Thoracic aorta (tissue), 2 donors: ENCODE results near the gene UBALD1. TPM values are rescaled to one million over a fixed set of nuclear protein-coding genes. Genes with fewer than 3 reads are reported as not detected.

Experiments used
- ATAC-seq: fragments of 150-250 bp; one replicate; pipeline ENCODE4 v1.8.0; 2017; ENCODE audit warnings: low read depth; ENCODE audit not compliant: insufficient number of reproducible peaks, low FRiP score
- DNase-seq: peaks from one replicate; pipeline ENCODE4 v3.0.0-alpha.2; 2020; ENCODE audit warnings: low spot score
- H3K27ac ChIP-seq, 2 donors: fragments of 200-600 bp; sonication (generic); 1 replicate in 1 of 2; 2 replicates in 1 of 2; pipeline ENCODE4 v1.5.1; 2016; ENCODE audit warnings: mild to moderate bottlenecking in 2 of 2, moderate library complexity in 2 of 2
- H3K27me3 ChIP-seq: fragments of 200-600 bp; sonication (generic); replicated peaks from 2 replicates; pipeline ENCODE4 v1.6.0; 2016; ENCODE audit warnings: mild to moderate bottlenecking; ENCODE audit not compliant: insufficient read depth
- H3K36me3 ChIP-seq: fragments of 200-600 bp; sonication (generic); one replicate; pipeline ENCODE4 v1.5.1; 2016
- H3K4me1 ChIP-seq, 2 donors: fragments of 200-600 bp; sonication (generic); 1 replicate in 1 of 2; 2 replicates in 1 of 2; pipeline versions ENCODE4 v1.5.1 to v1.6.0; 2016; ENCODE audit warnings: low read depth in 2 of 2, mild to moderate bottlenecking in 1 of 2; ENCODE audit not compliant: control insufficient read depth in 1 of 2
- H3K4me3 ChIP-seq: fragments of 200-600 bp; sonication (generic); 2 replicates; pipeline ENCODE4 v1.5.1; 2016; ENCODE audit warnings: mild to moderate bottlenecking
- H3K9me3 ChIP-seq: fragments of 200-600 bp; sonication (generic); 2 replicates; pipeline ENCODE4 v1.5.1; 2016
- total RNA-seq, 2 donors: library from RNA; depleted of rRNA; stranded (reverse); fragments of >200 nt; gene quantifications; one replicate each; pipeline versions ENCODE4 v1.1.0 to v1.2.3, GENCODE V29; 2016
- TF ChIP-seq, protein P1 (sequence below): fragments of 200-600 bp; sonication (generic); IDR thresholded peaks from one replicate; pipeline ENCODE4 v1.5.1; 2019; ENCODE audit warnings: antibody characterized with exemption

Gene UBALD1
- total RNA-seq, 2 donors from 2014 or later: 23.8 to 23.9 TPM

GRCh38 chr16:4659363-4660353, 45.0 kb upstream of the UBALD1 start:
- Histone ChIP-seq H3K27me3 (no peaks in the 10 kb centered on the region), H3K36me3 (peaks cover 32% of the 10 kb centered on the region), H3K9me3 (no peaks in the 10 kb centered on the region), H3K27ac (no peak overlapping the region), H3K4me1 (peaks cover 0 to 13% of the 10 kb centered on the region in 2 donors), H3K4me3 (no peak overlapping the region)
- ATAC-seq: no peak
- TF ChIP-seq, protein P1, sequence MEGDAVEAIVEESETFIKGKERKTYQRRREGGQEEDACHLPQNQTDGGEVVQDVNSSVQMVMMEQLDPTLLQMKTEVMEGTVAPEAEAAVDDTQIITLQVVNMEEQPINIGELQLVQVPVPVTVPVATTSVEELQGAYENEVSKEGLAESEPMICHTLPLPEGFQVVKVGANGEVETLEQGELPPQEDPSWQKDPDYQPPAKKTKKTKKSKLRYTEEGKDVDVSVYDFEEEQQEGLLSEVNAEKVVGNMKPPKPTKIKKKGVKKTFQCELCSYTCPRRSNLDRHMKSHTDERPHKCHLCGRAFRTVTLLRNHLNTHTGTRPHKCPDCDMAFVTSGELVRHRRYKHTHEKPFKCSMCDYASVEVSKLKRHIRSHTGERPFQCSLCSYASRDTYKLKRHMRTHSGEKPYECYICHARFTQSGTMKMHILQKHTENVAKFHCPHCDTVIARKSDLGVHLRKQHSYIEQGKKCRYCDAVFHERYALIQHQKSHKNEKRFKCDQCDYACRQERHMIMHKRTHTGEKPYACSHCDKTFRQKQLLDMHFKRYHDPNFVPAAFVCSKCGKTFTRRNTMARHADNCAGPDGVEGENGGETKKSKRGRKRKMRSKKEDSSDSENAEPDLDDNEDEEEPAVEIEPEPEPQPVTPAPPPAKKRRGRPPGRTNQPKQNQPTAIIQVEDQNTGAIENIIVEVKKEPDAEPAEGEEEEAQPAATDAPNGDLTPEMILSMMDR: no peak
- DNase-seq: no peak

GRCh38 chr16:4656695-4657686, 42.3 kb upstream of the UBALD1 start:
- ATAC-seq: no peak
- no peaks in the 10 kb centered on the region for H3K27me3 ChIP-seq
- no peak for DNase-seq
- H3K9me3 ChIP-seq: no peaks in the 10 kb centered on the region
- H3K27ac ChIP-seq: no peak overlapping the region
- TF ChIP-seq, protein P1: no peak
- peaks cover 44% of the 10 kb centered on the region for H3K36me3 ChIP-seq
- H3K4me3 ChIP-seq: no peak overlapping the region
- peaks cover 0 to 13% of the 10 kb centered on the region in 2 donors for H3K4me1 ChIP-seq

GRCh38 chr16:4656221-4656620, 41.5 kb upstream of the UBALD1 start:
- ATAC-seq (no peak), DNase-seq (no peak)
- Histone ChIP-seq H3K4me3 (no peak overlapping the region), H3K4me1 (peaks cover 0 to 13% of the 10 kb centered on the region in 2 donors), H3K27ac (no peak overlapping the region), H3K36me3 (peaks cover 48% of the 10 kb centered on the region), H3K27me3 (no peaks in the 10 kb centered on the region), H3K9me3 (no peaks in the 10 kb centered on the region)
- TF ChIP-seq, protein P1: no peak

DNA sequence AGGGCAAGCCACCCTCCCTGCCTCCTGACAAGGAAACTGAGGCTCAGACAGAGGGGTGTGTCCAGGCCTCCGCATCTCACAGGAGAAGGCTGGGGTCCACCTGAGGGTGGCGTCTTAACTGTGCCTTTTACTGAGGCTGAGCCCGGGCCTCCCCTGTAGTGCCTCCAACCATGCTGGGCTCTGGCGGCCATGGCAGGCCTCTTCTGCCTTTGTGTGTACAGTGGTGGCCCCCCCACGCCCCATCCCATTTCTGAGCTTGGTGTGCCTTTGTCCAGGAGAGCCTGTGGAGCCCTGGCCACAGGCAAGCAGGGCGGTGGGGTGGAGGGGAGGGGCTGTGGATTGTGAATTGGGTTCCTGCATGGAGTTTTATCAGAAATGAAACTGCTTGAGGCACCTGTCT, 41.1 kb upstream of the UBALD1 start:
- Histone ChIP-seq H3K27me3 (no peaks in the 10 kb centered on the region), H3K36me3 (peaks cover 52% of the 10 kb centered on the region), H3K4me1 (peaks cover 0 to 13% of the 10 kb centered on the region in 2 donors), H3K27ac (no peak overlapping the region), H3K4me3 (no peak overlapping the region), H3K9me3 (no peaks in the 10 kb centered on the region)
- no peak for ATAC-seq
- TF ChIP-seq, protein P1: no peak
- DNase-seq: no peak
